Measurements from ENCODE around the gene OXNAD1. TPM values are rescaled to one million over a fixed set of nuclear protein-coding genes. Genes with fewer than 3 reads are reported as not detected.

Gene OXNAD1
- total RNA-seq, 1 experiment from 2014 or later, result 23.7 TPM

DNA sequence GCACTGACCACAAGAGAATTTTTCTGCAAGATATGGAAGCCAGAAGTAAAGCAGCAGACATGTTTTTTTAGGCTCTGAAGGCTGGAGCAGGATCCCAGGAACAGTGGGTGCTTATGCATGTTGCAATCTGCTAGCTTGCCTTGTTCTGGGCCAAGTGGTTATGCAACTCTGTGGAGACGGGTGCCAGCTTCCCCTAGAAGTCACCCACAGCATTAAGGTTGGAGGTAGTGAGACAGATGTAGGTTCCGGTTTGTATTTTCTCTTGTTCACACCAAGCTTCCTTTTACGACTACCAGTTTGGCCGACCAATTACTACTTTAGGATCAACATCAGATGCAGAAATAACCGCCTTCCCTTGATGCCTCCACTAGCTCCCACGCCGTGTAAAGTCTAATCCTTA lies 11.4 kb upstream of the OXNAD1 start:
- Mint-ChIP-seq H3K36me3 (ENCODE audit: insufficient read depth in 1 of 3, low read depth in 3 of 3) (no peaks in the 10 kb centered on the region), H3K27ac (no peak overlapping the region), H3K27me3 (ENCODE audit: low read depth) (no peaks in the 10 kb centered on the region; the same call in 1 of the 2 replicates), H3K4me1 (no peaks in the 10 kb centered on the region), H3K9me3 (no peaks in the 10 kb centered on the region), H3K4me3 (no peak overlapping the region)
- Histone ChIP-seq H3K9ac (ENCODE audit: extremely low read depth, insufficient read length, low read length) (no peak overlapping the region), H2BK5ac (ENCODE audit: insufficient read length, low read length) (no peak overlapping the region), H3K79me1 (ENCODE audit: insufficient read depth, low read depth, low read length, poor library complexity, severe bottlenecking) (no peaks in the 10 kb centered on the region), H4K91ac (ENCODE audit: insufficient read length, low read depth, low read length) (no peak overlapping the region), H3K79me2 (ENCODE audit: insufficient read depth, low read length) (no peaks in the 10 kb centered on the region), H2AFZ (ENCODE audit: low read length) (no peak overlapping the region), H3K4ac (ENCODE audit: low read depth, low read length) (no peak overlapping the region), H3T11ph (ENCODE audit: low read length) (no peak overlapping the region), H3K27ac (ENCODE audit: insufficient read length, low read depth, low read length) (no peak overlapping the region), H3K56ac (ENCODE audit: insufficient read length, low read depth, low read length) (no peak overlapping the region), H3K23me2 (ENCODE audit: insufficient read length, low read depth, low read length, poor library complexity, severe bottlenecking) (no peaks in the 10 kb centered on the region), H2BK12ac (ENCODE audit: insufficient read length, low read depth, low read length) (no peak overlapping the region), H3K4me1 (ENCODE audit: insufficient read depth, low read length) (no peaks in the 10 kb centered on the region), H3K4me2 (ENCODE audit: insufficient read depth, insufficient read length, low read length) (no peak overlapping the region), H2BK15ac (ENCODE audit: low read depth, low read length) (no peak overlapping the region), H2BK20ac (ENCODE audit: low read depth, low read length, poor library complexity, severe bottlenecking) (no peak overlapping the region), H3K9me3 (ENCODE audit: control insufficient read depth, low read depth, low read length) (no peaks in the 10 kb centered on the region), H4K20me1 (ENCODE audit: control insufficient read depth, insufficient read depth, insufficient read length) (no peaks in the 10 kb centered on the region), H2BK120ac (ENCODE audit: low read depth, low read length, poor library complexity, severe bottlenecking) (no peak overlapping the region), H3K27me3 (ENCODE audit: insufficient read depth, low read length) (no peaks in the 10 kb centered on the region), H3K23ac (ENCODE audit: insufficient read length, low read depth, low read length) (no peak overlapping the region), H3K14ac (ENCODE audit: insufficient read depth, low read length) (no peak overlapping the region), H2AK5ac (ENCODE audit: insufficient read length, low read length) (no peak overlapping the region), H4K8ac (replicated peaks; ENCODE audit: insufficient read length, low read depth, low read length) (no peak overlapping the region), H4K5ac (ENCODE audit: insufficient read length, low read depth, low read length) (no peak overlapping the region), H3K18ac (ENCODE audit: insufficient read length, low read depth, low read length) (no peak overlapping the region)
- WGBS (ENCODE audit: extremely low coverage, insufficient read length, low lambda C conversion rate), result no CpG with 5 or more reads among the region's 7 CpGs
- no peak for TF ChIP-seq CTCF (conservative IDR thresholded peaks at IDR 0.05)
- no peak for DNase-seq
